Measurements from ENCODE around the gene SPANXN4.

- TF ChIP-seq EZH2 (IDR thresholded peaks at IDR 0.05) (no peak), CTCF (IDR thresholded peaks at IDR 0.05 in 2 of 3, conservative IDR thresholded peaks at IDR 0.05 in 1 of 3; ENCODE audit: borderline replicate concordance in 1 of 3, insufficient read depth in 1 of 3, low read depth in 2 of 3, low read length in 2 of 3) (no peak)
These were observed 21.8 kb downstream of the SPANXN4 start for GRCh38 chrX:143047511-143047910.
